OCI-LY7 (cell line): Measurements from ENCODE around the gene RIMS3. TPM values are rescaled to one million over a fixed set of nuclear protein-coding genes. Genes with fewer than 3 reads are reported as not detected.
"Not testable (repeated sequence)": the region's sequence is repeated elsewhere in the genome, so short reads cannot be mapped to it uniquely, and the experiment has no call there.

ENCODE experiments used
- BruUV-seq: library from RNA; stranded (reverse); fragments of 400-500 nt; replicated peaks from 2 replicates; lab custom pipeline; 2021; lab: Mats Ljungman, UMichigan
- CTCF ChIA-PET: fragments of 300-600 bp; sonication (Branson Sonifier 250); formaldehyde crosslinking; loops from one replicate; lab custom pipeline; 2022; ENCODE audit warnings: antibody characterized with exemption; ENCODE audit not compliant: unreplicated experiment; lab: Charles Lee
- POLR2A ChIA-PET: fragments of 300-600 bp; sonication (Branson Sonifier 250); formaldehyde crosslinking; loops from one replicate; lab custom pipeline; 2022; ENCODE audit warnings: antibody characterized with exemption; lab: Charles Lee
- DNase-seq: peaks from one replicate; pipeline ENCODE4 v3.0.0-alpha.2; 2015; ENCODE audit warnings: low spot score
- H2AFZ ChIP-seq: fragments of 200-600 bp; sonication (generic), shearing (Covaris generic); 2 replicates; pipeline ENCODE4 v1.6.1; 2014; ENCODE audit warnings: mild to moderate bottlenecking, antibody characterized with exemption, low read length, moderate library complexity
- H3K27ac ChIP-seq: fragments of 200-600 bp; sonication (generic); 2 replicates; pipeline ENCODE4 v1.5.1; 2014; ENCODE audit warnings: mixed run types, low read depth, mild to moderate bottlenecking, moderate library complexity, low read length, inconsistent platforms; ENCODE audit not compliant: poor library complexity, severe bottlenecking
- H3K36me3 ChIP-seq: fragments of 200-600 bp; sonication (generic); 2 replicates; pipeline ENCODE4 v1.6.1; 2014; ENCODE audit warnings: mild to moderate bottlenecking, antibody characterized with exemption, low read length, moderate library complexity, mixed read lengths; ENCODE audit not compliant: insufficient read depth
- H3K4me1 ChIP-seq: fragments of 200-600 bp; sonication (generic); 2 replicates; pipeline ENCODE4 v1.5.1; 2014; ENCODE audit warnings: mild to moderate bottlenecking, low read length; ENCODE audit not compliant: insufficient read depth, poor library complexity, severe bottlenecking
- H3K4me2 ChIP-seq: fragments of 200-600 bp; sonication (generic); 2 replicates; pipeline ENCODE4 v1.6.1; 2014; ENCODE audit warnings: mild to moderate bottlenecking, low read length
- H3K4me3 ChIP-seq: fragments of 200-600 bp; sonication (generic); 2 replicates; pipeline ENCODE4 v1.5.1; 2014; ENCODE audit warnings: mild to moderate bottlenecking, low read depth, low read length; ENCODE audit not compliant: poor library complexity, severe bottlenecking
- H3K79me2 ChIP-seq: fragments of 200-600 bp; sonication (generic); 2 replicates; pipeline ENCODE4 v1.6.1; 2016; ENCODE audit warnings: low read depth, mild to moderate bottlenecking, low read length, moderate library complexity, mixed read lengths; ENCODE audit not compliant: insufficient read depth
- H3K9me2 ChIP-seq: fragments of 200-600 bp; sonication (generic); 2 replicates; pipeline ENCODE4 v1.6.1; 2016; ENCODE audit warnings: mild to moderate bottlenecking, low read length, mixed read lengths; ENCODE audit not compliant: insufficient read depth
- H3K9me3 ChIP-seq: fragments of 200-600 bp; sonication (generic); 2 replicates; pipeline ENCODE4 v1.6.1; 2014; ENCODE audit warnings: mild to moderate bottlenecking, mixed run types, low read length, mixed read lengths
- H4K20me1 ChIP-seq: fragments of 200-600 bp; sonication (generic); 2 replicates; pipeline ENCODE4 v1.6.1; 2014; ENCODE audit warnings: mild to moderate bottlenecking, antibody characterized with exemption, low read length, moderate library complexity, mixed read lengths; ENCODE audit not compliant: insufficient read depth
- CTCF ChIP-seq: fragments of 200-600 bp; sonication (generic); conservative IDR thresholded peaks from 2 replicates; pipeline ENCODE4 v1.5.1; 2014; ENCODE audit warnings: mild to moderate bottlenecking, antibody characterized with exemption, low read length, moderate library complexity, mixed read lengths
- EZH2phosphoT487 ChIP-seq: fragments of 200-600 bp; sonication (generic); IDR thresholded peaks from 2 replicates; pipeline ENCODE4 v1.6.1; 2018; ENCODE audit warnings: low read depth, borderline replicate concordance, mild to moderate bottlenecking, mixed run types, antibody characterized with exemption, low read length, moderate library complexity, mixed read lengths
- intact Hi-C: fragments of 100-400 bp; cut with micrococcal nuclease; formaldehyde crosslinking; loops from one replicate; pipeline ENCODE4 v1.10.0; 2022; ENCODE audit not compliant: unreplicated experiment
- total RNA-seq, 2 experiments: library from RNA; depleted of rRNA in 1 of 2; stranded (reverse); fragments of >200 nt in 1 of 2; shearing (Covaris generic) in 1 of 2; gene quantifications; 2 replicates each; pipeline ENCODE4 v1.2.3, GENCODE V29; 2014 to 2022

Gene RIMS3
- total RNA-seq, 2 experiments from 2014 or later, result 80.3 to 89.3 TPM

GRCh38 chr1:40582116-40582515 lies 83.4 kb downstream of the RIMS3 start:
- no peaks in the 10 kb centered on the region for H3K79me2 ChIP-seq
- POLR2A ChIA-PET, result no interaction called here
- H3K4me2 ChIP-seq, result no peak overlapping the region
- CTCF ChIA-PET, result no interaction called here
- intact Hi-C loops, result no loop called here
- no peak overlapping the region for H2AFZ ChIP-seq
- no peaks in the 10 kb centered on the region for H3K36me3 ChIP-seq
- no peaks in the 10 kb centered on the region for H3K9me3 ChIP-seq
- H3K4me3 ChIP-seq, result no peak overlapping the region
- no peak for DNase-seq
- H3K9me2 ChIP-seq, result no peaks in the 10 kb centered on the region
- no peaks in the 10 kb centered on the region for H3K4me1 ChIP-seq
- TF ChIP-seq EZH2phosphoT487 (no peak), CTCF (no peak)
- H4K20me1 ChIP-seq, result no peaks in the 10 kb centered on the region
- no TSS peak for BruUV-seq
- no peak overlapping the region for H3K27ac ChIP-seq

GRCh38 chr1:40575336-40575735 lies 90.1 kb downstream of the RIMS3 start:
- POLR2A ChIA-PET, result no interaction called here
- Histone ChIP-seq H3K4me2 (no peak overlapping the region), H3K9me2 (no peaks in the 10 kb centered on the region), H4K20me1 (no peaks in the 10 kb centered on the region), H3K9me3 (peaks cover 4% of the 10 kb centered on the region; the same call in 1 of the 2 replicates), H3K27ac (no peak overlapping the region), H2AFZ (no peak overlapping the region), H3K4me3 (no peak overlapping the region), H3K79me2 (no peaks in the 10 kb centered on the region), H3K4me1 (no peaks in the 10 kb centered on the region), H3K36me3 (no peaks in the 10 kb centered on the region)
- TF ChIP-seq CTCF (no peak), EZH2phosphoT487 (no peak)
- intact Hi-C loops, result no loop called here
- CTCF ChIA-PET, result no interaction called here
- no peak for DNase-seq
- BruUV-seq, result no TSS peak

- H3K9me3 ChIP-seq, intact Hi-C loops, H3K4me2 ChIP-seq, H3K4me1 ChIP-seq, POLR2A ChIA-PET, DNase-seq, BruUV-seq, H3K9me2 ChIP-seq, H3K36me3 ChIP-seq, H3K4me3 ChIP-seq, H2AFZ ChIP-seq, H3K79me2 ChIP-seq, H3K27ac ChIP-seq, H4K20me1 ChIP-seq, CTCF ChIA-PET: not testable (repeated sequence)
Measured at GRCh38 chr1:40574805-40575204, 90.7 kb downstream of the RIMS3 start.

Other genes starting within 250 kb of the RIMS3 start
- gene ZFP69B, start 215.2 kb downstream of the RIMS3 start, total RNA-seq (2014; rRNA removed; shearing (Covaris generic)), result 12.7 and 18.2 TPM in 2 replicates
- gene ZFP69B, start 215.2 kb downstream of the RIMS3 start, total RNA-seq (2022), result 26.8 and 28.3 TPM in 2 replicates
- 4.3 and 4.8 TPM in 2 replicates for gene ZFP69, start 188.4 kb downstream of the RIMS3 start, total RNA-seq (2014; rRNA removed; shearing (Covaris generic))
- 5.6 and 6.2 TPM in 2 replicates for gene ZFP69, start 188.4 kb downstream of the RIMS3 start, total RNA-seq (2022)
- gene EXO5, start 156.9 kb downstream of the RIMS3 start, total RNA-seq (2014; rRNA removed; shearing (Covaris generic)), result 11.2 and 12.2 TPM in 2 replicates
- gene EXO5, start 156.9 kb downstream of the RIMS3 start, total RNA-seq (2022), result 10.2 and 12.7 TPM in 2 replicates
- 5.4 and 6.7 TPM in 2 replicates for gene ZNF684, start 134.0 kb downstream of the RIMS3 start, total RNA-seq (2014; rRNA removed; shearing (Covaris generic))
- 8.8 and 9.3 TPM in 2 replicates for gene ZNF684, start 134.0 kb downstream of the RIMS3 start, total RNA-seq (2022)
- gene NFYC, start 26.0 kb upstream of the RIMS3 start, total RNA-seq (2014; rRNA removed; shearing (Covaris generic)), result 29.3 and 39.1 TPM in 2 replicates
- 71.0 and 77.1 TPM in 2 replicates for gene NFYC, start 26.0 kb upstream of the RIMS3 start, total RNA-seq (2022)
- gene KCNQ4, start 118.1 kb upstream of the RIMS3 start, total RNA-seq (2014; rRNA removed; shearing (Covaris generic)), result 0.16 and 0.33 TPM in 2 replicates
- gene KCNQ4, start 118.1 kb upstream of the RIMS3 start, total RNA-seq (2022), result 0.37 and 0.49 TPM in 2 replicates
- 2.0 TPM in 1 of 2 replicates, not detected in the other for gene CITED4, start 196.7 kb upstream of the RIMS3 start, total RNA-seq (2014; rRNA removed; shearing (Covaris generic))
- gene CITED4, start 196.7 kb upstream of the RIMS3 start, total RNA-seq (2022), result not detected in 2 replicates